GM12878 (cell line): ENCODE measurements around the gene ITGB2. TPM values are rescaled to one million over a fixed set of nuclear protein-coding genes. Genes with fewer than 3 reads are reported as not detected.

ENCODE experiments used
- ATAC-seq: fragments of 200-7000 bp; cut with Tn5 transposase; 3 replicates; pipeline ENCODE4 v1.9.1; 2020; ENCODE audit warnings: mild to moderate bottlenecking, moderate library complexity
- BruUV-seq: library from RNA; stranded (reverse); fragments of 400-500 nt; replicated peaks from 2 replicates; lab custom pipeline; 2021; lab: Mats Ljungman, UMichigan
- CTCF ChIA-PET: fragments of 300-600 bp; sonication (Branson Sonifier 250); formaldehyde crosslinking; extraction: SDS; loops from one replicate; lab custom pipeline; 2021; ENCODE audit warnings: inconsistent platforms; lab: Yijun Ruan, JAX
- POLR2A ChIA-PET: fragments of 350-600 bp; formaldehyde crosslinking; extraction: SDS; loops from one replicate; lab custom pipeline; 2021; ENCODE audit warnings: inconsistent platforms; lab: Charles Lee
- RAD21 ChIA-PET: fragments of 300-600 bp; sonication (Branson Sonifier 250); formaldehyde crosslinking; loops from one replicate; lab custom pipeline; 2023; ENCODE audit warnings: antibody characterized with exemption; ENCODE audit not compliant: unreplicated experiment; lab: Charles Lee
- SMC1A ChIA-PET: fragments of 300-600 bp; sonication (Branson Sonifier 250); formaldehyde crosslinking; loops from one replicate; lab custom pipeline; 2023; ENCODE audit not compliant: unreplicated experiment, uncharacterized antibody; lab: Charles Lee
- DNase-seq: peaks from one replicate; pipeline ENCODE4 v3.0.0-alpha.2; 2011; ENCODE audit warnings: low read depth, low spot score
- FAIRE-seq: peaks from 3 replicates; lab custom pipeline; 2011; peaks lifted over from hg19 to GRCh38; lab: Jason Lieb, UNC
- H2AFZ ChIP-seq: 2 replicates; pipeline ENCODE4 v1.6.0; 2011; ENCODE audit warnings: low read depth, low read length, control low read depth; ENCODE audit not compliant: control insufficient read depth
- H3K27ac ChIP-seq: 2 replicates; pipeline ENCODE4 v1.5.1; 2011; ENCODE audit warnings: control low read depth; ENCODE audit not compliant: control insufficient read depth, insufficient read depth
- H3K27me3 ChIP-seq, 2 experiments: replicated peaks in 1 of 2; 2 replicates each; pipeline versions ENCODE4 v1.6.0 to v1.6.1; 2011; ENCODE audit warnings: low read length in 1 of 2; ENCODE audit not compliant: control insufficient read depth in 2 of 2, insufficient read depth in 2 of 2
- H3K36me3 ChIP-seq, 2 experiments: 2 replicates each; pipeline ENCODE4 v1.5.1; 2011; ENCODE audit warnings: low read length in 1 of 2; ENCODE audit not compliant: control insufficient read depth in 2 of 2, insufficient read depth in 2 of 2
- H3K4me1 ChIP-seq: 2 replicates; pipeline ENCODE4 v1.6.1; 2011; ENCODE audit warnings: mild to moderate bottlenecking, low read length, moderate library complexity, mixed read lengths; ENCODE audit not compliant: control insufficient read depth, insufficient read depth
- H3K4me2 ChIP-seq: 2 replicates; pipeline ENCODE4 v1.6.0; 2011; ENCODE audit warnings: control low read depth; ENCODE audit not compliant: control insufficient read depth, insufficient read depth
- H3K4me3 ChIP-seq: fragments of 200-600 bp; sonication (generic); 2 replicates; pipeline ENCODE4 v1.5.1; 2016
- H3K79me2 ChIP-seq: 2 replicates; pipeline ENCODE4 v1.6.0; 2011; ENCODE audit warnings: low read length; ENCODE audit not compliant: control insufficient read depth, insufficient read depth
- H3K9ac ChIP-seq: 2 replicates; pipeline ENCODE4 v1.8.0; 2011; ENCODE audit warnings: low read length, control low read depth, mixed read lengths; ENCODE audit not compliant: control insufficient read depth, insufficient read depth
- H3K9me3 ChIP-seq: replicated peaks from 3 replicates; pipeline ENCODE4 v1.5.1; 2011; ENCODE audit warnings: mild to moderate bottlenecking, low read length; ENCODE audit not compliant: control insufficient read depth, insufficient read depth
- H4K20me1 ChIP-seq: 2 replicates; pipeline ENCODE4 v1.6.0; 2011; ENCODE audit not compliant: control insufficient read depth, insufficient read depth
- BACH1 ChIP-seq: fragments of 450-650 bp; IDR thresholded peaks from 2 replicates; pipeline ENCODE4 v1.6.1; 2017; ENCODE audit warnings: mild to moderate bottlenecking, borderline replicate concordance
- BCLAF1 ChIP-seq: fragments of 450-650 bp; IDR thresholded peaks from 2 replicates; pipeline ENCODE4 v1.6.1; 2017; ENCODE audit warnings: antibody characterized with exemption, mild to moderate bottlenecking, moderate library complexity
- IRF3 ChIP-seq: fragments of 450-650 bp; IDR thresholded peaks from 2 replicates; pipeline ENCODE4 v1.6.1; 2014; ENCODE audit warnings: mild to moderate bottlenecking
- IRF4 ChIP-seq: IDR thresholded peaks from 2 replicates; pipeline ENCODE4 v1.6.1; 2011; ENCODE audit warnings: low read depth, low read length
- JUNB ChIP-seq: IDR thresholded peaks from 2 replicates; pipeline ENCODE4 v1.6.1; 2016; ENCODE audit warnings: antibody characterized with exemption, mild to moderate bottlenecking
- LARP7 ChIP-seq: fragments of 450-650 bp; IDR thresholded peaks from 2 replicates; pipeline ENCODE4 v1.6.1; 2017; ENCODE audit warnings: mild to moderate bottlenecking
- MLLT1 ChIP-seq: fragments of 450-650 bp; IDR thresholded peaks from 2 replicates; pipeline ENCODE4 v1.6.1; 2016; ENCODE audit warnings: mild to moderate bottlenecking
- REST ChIP-seq: IDR thresholded peaks from 2 replicates; pipeline ENCODE4 v1.6.1; 2012; ENCODE audit warnings: mild to moderate bottlenecking, low read depth, low read length
- SP1 ChIP-seq: IDR thresholded peaks from one replicate; pipeline ENCODE4 v1.6.1; 2011; ENCODE audit warnings: low read depth, low read length
- TBL1XR1 ChIP-seq: IDR thresholded peaks from 2 replicates; pipeline ENCODE4 v1.6.1; 2012; ENCODE audit warnings: low read depth, low read length, improper control_type of control experiment
- WGBS: methylation state at CpG from one replicate; pipeline ENCODE4 v1.1.6; 2016; ENCODE audit warnings: low lambda C conversion rate; ENCODE audit not compliant: insufficient replicate concordance, insufficient coverage; ENCODE audit errors: missing lambda C conversion rate; 5-methylcytosine and 5-hydroxymethylcytosine counted together
- in situ Hi-C: fragments of 300-500 bp; cut with MboI; formaldehyde crosslinking; loops from 9 replicates; pipeline ENCODE4 v1.14.3; 2018; ENCODE audit warnings: mixed read lengths
- intact Hi-C: fragments of 100-400 bp; cut with micrococcal nuclease; formaldehyde crosslinking; loops from one replicate; pipeline ENCODE4 v1.14.2; 2022; ENCODE audit not compliant: unreplicated experiment
- polyA plus RNA-seq, 11 experiments: library from polyadenylated mRNA; depleted of rRNA in 4 of 11; unstranded in 6 of 11; stranded (reverse) in 5 of 11; fragments of >200 nt; fragmentation: Nextera tagmentation in 4 of 11; fragmentation: Illumina TruSeq in 1 of 11; extraction: Ambion mirVana in 4 of 11; extraction: Trizol in 1 of 11; gene quantifications; 1 replicate in 1 of 11; 2 replicates in 10 of 11; pipeline versions ENCODE4 v1.2.1 to v1.2.3, GENCODE V29; 2011 to 2016; ENCODE audit warnings: inconsistent platforms in 2 of 11, missing spikeins in 2 of 11, low read depth in 1 of 11
- total RNA-seq, 4 experiments: library from RNA; depleted of rRNA in 3 of 4; stranded (reverse); fragments of >200 nt in 3 of 4; fragmentation: Illumina TruSeq in 1 of 4; extraction: Trizol in 1 of 4; gene quantifications; 2 replicates each; pipeline versions ENCODE4 v1.2.1 to v1.2.3, GENCODE V29; 2013 to 2021

ITGB2 gene
- total and polyA plus RNA-seq, 10 of the 15 experiments (the other 5 are each of a cell fraction or from before 2014, with no cell fraction given) = 8.0 to 172 (median 58.9) TPM

GRCh38 chr21:44842721-44843445 is 77.8 kb downstream of the ITGB2 start:
- intact Hi-C loops (no loop called here), in situ Hi-C loops (no loop called here)
- ChIA-PET CTCF (interaction anchor here (0.8 kb wide), 1 partner anchor 89 kb away, joined by 3 read pairs; no protein-coding TSS in a partner anchor), RAD21 (no interaction called here), SMC1A (no interaction called here), POLR2A (no interaction called here)
- DNase-seq = no peak
- BruUV-seq = no TSS peak
- H3K9ac ChIP-seq = no peak overlapping the region
- no peak for ATAC-seq
- no peaks in the 10 kb centered on the region for H3K9me3 ChIP-seq
- 39% methylated on average over 23 of the region's 23 CpGs for WGBS
- no peak overlapping the region for H3K4me3 ChIP-seq
- no peaks in the 10 kb centered on the region; a peak in 2 of 4 replicates for H3K27me3 ChIP-seq
- no peak overlapping the region for H2AFZ ChIP-seq
- TF ChIP-seq SP1 (no peak), IRF3 (no peak), JUNB (no peak), IRF4 (no peak), BCLAF1 (no peak), MLLT1 (no peak), BACH1 (no peak), TBL1XR1 (no peak), REST (no peak), LARP7 (no peak)
- no peaks in the 10 kb centered on the region for H4K20me1 ChIP-seq
- no peak for FAIRE-seq
- H3K79me2 ChIP-seq = no peaks in the 10 kb centered on the region
- H3K27ac ChIP-seq = no peak overlapping the region
- no peaks in the 10 kb centered on the region for H3K36me3 ChIP-seq
- H3K4me1 ChIP-seq = no peaks in the 10 kb centered on the region; the same call in 1 of the 2 replicates
- no peak overlapping the region for H3K4me2 ChIP-seq
